SK-N-SH (cell line): Measurements from ENCODE around the gene BORA. TPM values are rescaled to one million over a fixed set of nuclear protein-coding genes. Genes with fewer than 3 reads are reported as not detected.

Source experiments
- CTCF ChIA-PET: fragments of 300-600, 350-600 bp; formaldehyde crosslinking; extraction: SDS; loops from one replicate; lab custom pipeline; 2021; lab: Yijun Ruan, JAX
- POLR2A ChIA-PET: fragments of 350-600 bp; sonication (Branson Sonifier 250); formaldehyde crosslinking; extraction: SDS; loops from one replicate; lab custom pipeline; 2020; ENCODE audit warnings: antibody characterized with exemption, inconsistent platforms; lab: Yijun Ruan, JAX
- DNase-seq: peaks from one replicate; pipeline ENCODE4 v3.0.0; 2012
- H2AFZ ChIP-seq: fragments of 200-600 bp; sonication (generic); 2 replicates; pipeline ENCODE4 v1.8.1; 2016; ENCODE audit warnings: antibody characterized with exemption, mild to moderate bottlenecking, low read depth
- H3F3A ChIP-seq: fragments of 200-600 bp; sonication (generic); replicated peaks from 2 replicates; pipeline ENCODE3; 2016; ENCODE audit warnings: antibody characterized with exemption, mild to moderate bottlenecking; ENCODE audit not compliant: insufficient read depth
- H3K27ac ChIP-seq, 2 experiments: fragments of 200-500 bp in 1 of 2; fragments of 200-600 bp in 1 of 2; sonication (Bioruptor generic) in 1 of 2; sonication (generic), shearing (Covaris generic) in 1 of 2; 2 replicates each; pipeline versions ENCODE4 v1.5.1 to v1.6.1; 2014 to 2016; ENCODE audit warnings: low read depth in 2 of 2, inconsistent platforms in 1 of 2, low read length in 1 of 2, mild to moderate bottlenecking in 1 of 2, mixed read lengths in 1 of 2
- H3K27me3 ChIP-seq: fragments of 200-600 bp; sonication (generic), shearing (Covaris generic); 2 replicates; pipeline ENCODE4 v1.6.1; 2016; ENCODE audit warnings: mixed run types; ENCODE audit not compliant: insufficient read depth
- H3K36me3 ChIP-seq, 2 experiments: fragments of 200-500 bp in 1 of 2; fragments of 200-600 bp in 1 of 2; sonication (Bioruptor generic) in 1 of 2; sonication (generic) in 1 of 2; replicated peaks in 1 of 2; 2 replicates each; pipeline versions ENCODE3 to v1.5.1; 2014 to 2016; ENCODE audit warnings: low read length in 1 of 2, mild to moderate bottlenecking in 1 of 2; ENCODE audit not compliant: insufficient read depth in 2 of 2, control insufficient read depth in 1 of 2
- H3K4me1 ChIP-seq, 2 experiments: fragments of 200-500 bp in 1 of 2; fragments of 200-600 bp in 1 of 2; sonication (Bioruptor generic) in 1 of 2; sonication (generic), shearing (Covaris generic) in 1 of 2; 2 replicates each; pipeline versions ENCODE4 v1.5.1 to v1.6.1; 2014 to 2016; ENCODE audit warnings: low read depth in 1 of 2, low read length in 1 of 2, mixed run types in 1 of 2; ENCODE audit not compliant: insufficient read depth in 2 of 2, control insufficient read depth in 1 of 2
- H3K4me2 ChIP-seq: fragments of 200-600 bp; sonication (generic), shearing (Covaris generic); 2 replicates; pipeline ENCODE4 v1.6.1; 2017; ENCODE audit warnings: mixed run types
- H3K4me3 ChIP-seq, 2 experiments: fragments of 200-500 bp in 1 of 2; fragments of 200-600 bp in 1 of 2; sonication (Bioruptor generic) in 1 of 2; sonication (generic), shearing (Covaris generic) in 1 of 2; 2 replicates each; pipeline versions ENCODE4 v1.5.1 to v1.8.1; 2014 to 2016; ENCODE audit warnings: low read depth in 2 of 2, inconsistent platforms in 1 of 2, low read length in 1 of 2, mild to moderate bottlenecking in 1 of 2, mixed read lengths in 1 of 2, moderate library complexity in 1 of 2
- H3K79me2 ChIP-seq: fragments of 200-600 bp; sonication (generic); 2 replicates; pipeline ENCODE4 v1.8.1; 2017; ENCODE audit warnings: mild to moderate bottlenecking; ENCODE audit not compliant: insufficient read depth
- H3K9ac ChIP-seq: fragments of 200-600 bp; sonication (generic); 2 replicates; pipeline ENCODE4 v1.6.1; 2017; ENCODE audit warnings: mixed run types
- H3K9me2 ChIP-seq: fragments of 200-600 bp; sonication (generic); 2 replicates; pipeline ENCODE4 v1.6.1; 2017; ENCODE audit warnings: mixed run types
- H3K9me3 ChIP-seq: fragments of 200-600 bp; sonication (generic); 2 replicates; pipeline ENCODE4 v1.6.1; 2017; ENCODE audit warnings: mixed run types, mild to moderate bottlenecking, moderate library complexity
- H4K20me1 ChIP-seq: fragments of 200-600 bp; sonication (generic); 2 replicates; pipeline ENCODE4 v1.6.1; 2017; ENCODE audit warnings: mild to moderate bottlenecking, mixed run types; ENCODE audit not compliant: insufficient read depth
- CHD2 ChIP-seq: fragments of 150-350 bp; IDR thresholded peaks from 2 replicates; pipeline ENCODE4 v1.6.1; 2018; ENCODE audit warnings: low read length; ENCODE audit not compliant: partially characterized antibody
- FOXJ3 ChIP-seq: sonication (generic); formaldehyde crosslinking; IDR thresholded peaks from 2 replicates; pipeline ENCODE4 v1.5.1; 2020; ENCODE audit warnings: mild to moderate bottlenecking, missing genetic modification reagents
- GATA2 ChIP-seq: sonication (generic); formaldehyde crosslinking; IDR thresholded peaks from 2 replicates; pipeline ENCODE4 v1.5.0; 2020; ENCODE audit warnings: mild to moderate bottlenecking, missing genetic modification reagents
- IRF3 ChIP-seq: fragments of 150-350 bp; IDR thresholded peaks from 2 replicates; pipeline ENCODE4 v1.6.1; 2016; ENCODE audit warnings: mild to moderate bottlenecking, low read depth, low read length
- JUND ChIP-seq: IDR thresholded peaks from 2 replicates; pipeline ENCODE4 v1.4.0; 2012
- NRF1 ChIP-seq: IDR thresholded peaks from 2 replicates; pipeline ENCODE4 v1.6.1; 2012; ENCODE audit warnings: low read depth, mild to moderate bottlenecking, low read length
- RAD21 ChIP-seq: IDR thresholded peaks from 2 replicates; pipeline ENCODE4 v1.6.1; 2012; ENCODE audit warnings: mild to moderate bottlenecking, low read length
- RCOR1 ChIP-seq: fragments of 150-350 bp; IDR thresholded peaks from 2 replicates; pipeline ENCODE4 v1.6.1; 2017; ENCODE audit warnings: antibody characterized with exemption, low read length
- REST ChIP-seq: IDR thresholded peaks from 2 replicates; pipeline ENCODE4 v1.6.1; 2012; ENCODE audit warnings: mild to moderate bottlenecking, low read depth, low read length, moderate library complexity
- RFX5 ChIP-seq: IDR thresholded peaks from 2 replicates; pipeline ENCODE4 v1.6.1; 2012; ENCODE audit warnings: mild to moderate bottlenecking, improper control_type of control experiment, low read length
- SIN3A ChIP-seq: IDR thresholded peaks from 2 replicates; pipeline ENCODE4 v1.6.1; 2012; ENCODE audit warnings: low read depth, mild to moderate bottlenecking, low read length, moderate library complexity, borderline replicate concordance
- SMC3 ChIP-seq: IDR thresholded peaks from 2 replicates; pipeline ENCODE4 v1.6.1; 2012; ENCODE audit warnings: low read depth, low read length, improper control_type of control experiment
- TAF1 ChIP-seq: IDR thresholded peaks from 2 replicates; pipeline ENCODE4 v1.6.1; 2012; ENCODE audit warnings: low read depth, mild to moderate bottlenecking, low read length, moderate library complexity, borderline replicate concordance
- TEAD4 ChIP-seq: IDR thresholded peaks from 2 replicates; pipeline ENCODE4 v1.4.0; 2012; ENCODE audit warnings: mild to moderate bottlenecking, borderline replicate concordance; ENCODE audit not compliant: insufficient read depth
- USF1 ChIP-seq: IDR thresholded peaks from 2 replicates; pipeline ENCODE4 v1.4.0; 2012; ENCODE audit warnings: low read depth, borderline replicate concordance
- ZBTB33 ChIP-seq: IDR thresholded peaks from 2 replicates; pipeline ENCODE4 v1.4.0; 2012; ENCODE audit warnings: low read depth, borderline replicate concordance
- WGBS: methylation state at CpG from one replicate; pipeline ENCODE4 v1.1.6; 2017; ENCODE audit warnings: low lambda C conversion rate; 5-methylcytosine and 5-hydroxymethylcytosine counted together
- polyA plus RNA-seq, 3 experiments: library from polyadenylated mRNA; depleted of rRNA; stranded (reverse); fragments of >200 nt; gene quantifications; 2 replicates each; pipeline ENCODE4 v1.2.3, GENCODE V29; 2012
- TF ChIP-seq, protein P1 (sequence below): fragments of 200-600 bp; sonication (generic); IDR thresholded peaks from 2 replicates; pipeline ENCODE4 v1.6.1; 2017; ENCODE audit warnings: antibody characterized with exemption, mild to moderate bottlenecking, moderate library complexity
- TF ChIP-seq, protein P2 (sequence below): IDR thresholded peaks from 2 replicates; pipeline ENCODE4 v1.4.0; 2012; ENCODE audit warnings: low read depth
- TF ChIP-seq, protein P3 (sequence below): IDR thresholded peaks from 2 replicates; pipeline ENCODE4; 2012

Gene BORA
- polyA plus RNA-seq, 1 of the 3 experiments (the other 2 are of a cell fraction), result 1.4 TPM

DNA sequence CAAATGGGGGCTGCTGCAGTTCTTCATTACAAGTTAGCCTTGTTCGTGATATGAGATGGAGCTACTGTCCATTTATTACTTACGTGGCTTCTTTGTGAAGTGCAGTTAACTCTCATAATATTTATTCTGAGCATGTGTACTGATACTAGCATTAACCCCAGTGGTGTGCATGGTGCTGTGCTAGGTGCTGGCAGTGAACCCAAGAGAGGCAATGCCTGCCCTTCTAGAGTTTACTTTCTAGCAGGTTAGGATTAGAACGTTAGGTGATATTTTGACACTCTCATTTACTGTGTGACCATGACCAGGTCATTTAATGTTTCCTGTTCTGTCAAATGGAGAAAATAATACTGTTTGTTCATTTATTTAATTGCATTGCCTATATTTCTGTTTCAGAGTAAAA lies 71.1 kb downstream of the BORA start:
- TF ChIP-seq FOXJ3, result no peak
- TF ChIP-seq JUND, result no peak
- TF ChIP-seq RAD21, result no peak
- TF ChIP-seq RFX5, result no peak
- no peak for TF ChIP-seq GATA2
- no peak for TF ChIP-seq REST
- TF ChIP-seq, protein P1, sequence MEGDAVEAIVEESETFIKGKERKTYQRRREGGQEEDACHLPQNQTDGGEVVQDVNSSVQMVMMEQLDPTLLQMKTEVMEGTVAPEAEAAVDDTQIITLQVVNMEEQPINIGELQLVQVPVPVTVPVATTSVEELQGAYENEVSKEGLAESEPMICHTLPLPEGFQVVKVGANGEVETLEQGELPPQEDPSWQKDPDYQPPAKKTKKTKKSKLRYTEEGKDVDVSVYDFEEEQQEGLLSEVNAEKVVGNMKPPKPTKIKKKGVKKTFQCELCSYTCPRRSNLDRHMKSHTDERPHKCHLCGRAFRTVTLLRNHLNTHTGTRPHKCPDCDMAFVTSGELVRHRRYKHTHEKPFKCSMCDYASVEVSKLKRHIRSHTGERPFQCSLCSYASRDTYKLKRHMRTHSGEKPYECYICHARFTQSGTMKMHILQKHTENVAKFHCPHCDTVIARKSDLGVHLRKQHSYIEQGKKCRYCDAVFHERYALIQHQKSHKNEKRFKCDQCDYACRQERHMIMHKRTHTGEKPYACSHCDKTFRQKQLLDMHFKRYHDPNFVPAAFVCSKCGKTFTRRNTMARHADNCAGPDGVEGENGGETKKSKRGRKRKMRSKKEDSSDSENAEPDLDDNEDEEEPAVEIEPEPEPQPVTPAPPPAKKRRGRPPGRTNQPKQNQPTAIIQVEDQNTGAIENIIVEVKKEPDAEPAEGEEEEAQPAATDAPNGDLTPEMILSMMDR, result no peak
- no peak for TF ChIP-seq RCOR1
- no peak for TF ChIP-seq SIN3A
- no peak for TF ChIP-seq ZBTB33
- TF ChIP-seq CHD2, result no peak
- TF ChIP-seq, protein P2, sequence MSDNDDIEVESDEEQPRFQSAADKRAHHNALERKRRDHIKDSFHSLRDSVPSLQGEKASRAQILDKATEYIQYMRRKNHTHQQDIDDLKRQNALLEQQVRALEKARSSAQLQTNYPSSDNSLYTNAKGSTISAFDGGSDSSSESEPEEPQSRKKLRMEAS, result no peak
- no peak for TF ChIP-seq TAF1
- no peak for TF ChIP-seq TEAD4
- TF ChIP-seq, protein P3, sequence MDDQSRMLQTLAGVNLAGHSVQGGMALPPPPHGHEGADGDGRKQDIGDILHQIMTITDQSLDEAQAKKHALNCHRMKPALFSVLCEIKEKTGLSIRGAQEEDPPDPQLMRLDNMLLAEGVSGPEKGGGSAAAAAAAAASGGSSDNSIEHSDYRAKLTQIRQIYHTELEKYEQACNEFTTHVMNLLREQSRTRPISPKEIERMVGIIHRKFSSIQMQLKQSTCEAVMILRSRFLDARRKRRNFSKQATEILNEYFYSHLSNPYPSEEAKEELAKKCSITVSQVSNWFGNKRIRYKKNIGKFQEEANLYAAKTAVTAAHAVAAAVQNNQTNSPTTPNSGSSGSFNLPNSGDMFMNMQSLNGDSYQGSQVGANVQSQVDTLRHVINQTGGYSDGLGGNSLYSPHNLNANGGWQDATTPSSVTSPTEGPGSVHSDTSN, result no peak
- TF ChIP-seq SMC3, result no peak
- TF ChIP-seq IRF3, result no peak
- TF ChIP-seq USF1, result no peak
- no peak for TF ChIP-seq NRF1
- no peak for DNase-seq
- Histone ChIP-seq H3K27me3 (no peaks in the 10 kb centered on the region), H4K20me1 (no peaks in the 10 kb centered on the region), H2AFZ (no peak overlapping the region), H3F3A (no peaks in the 10 kb centered on the region), H3K36me3 (peaks cover 58 to 82% of the 10 kb centered on the region in 2 experiments), H3K4me1 (no peaks in the 10 kb centered on the region), H3K27ac (no peak overlapping the region), H3K9me3 (no peaks in the 10 kb centered on the region), H3K9ac (no peak overlapping the region), H3K4me2 (no peak overlapping the region), H3K79me2 (peaks cover 23% of the 10 kb centered on the region), H3K4me3 (no peak overlapping the region), H3K9me2 (no peaks in the 10 kb centered on the region)
- whole genome bisulfite sequencing, result 75% methylated on average over 3 of the region's 3 CpGs
- ChIA-PET POLR2A (no interaction called here), CTCF (no interaction called here)
